Glutamatergic neuron (in vitro differentiated cells): ENCODE measurements around the gene GRIK3. TPM values are rescaled to one million over a fixed set of nuclear protein-coding genes. Genes with fewer than 3 reads are reported as not detected.

Experiments used
- DNase-seq: peaks from one replicate; pipeline ENCODE4 v3.0.0; 2022
- H3K27ac Mint-ChIP-seq: one replicate; pipeline ENCODE4 v1.8.0; 2020; ENCODE audit warnings: mild to moderate bottlenecking, mixed read lengths, inconsistent platforms; ENCODE audit not compliant: unreplicated experiment
- H3K27me3 Mint-ChIP-seq: one replicate; pipeline ENCODE4 v1.8.0; 2020; ENCODE audit warnings: mild to moderate bottlenecking, moderate library complexity, mixed read lengths, inconsistent platforms; ENCODE audit not compliant: unreplicated experiment
- H3K36me3 Mint-ChIP-seq: one replicate; pipeline ENCODE4 v1.8.0; 2020; ENCODE audit warnings: mild to moderate bottlenecking, mixed read lengths, inconsistent platforms; ENCODE audit not compliant: unreplicated experiment
- H3K4me1 Mint-ChIP-seq: one replicate; pipeline ENCODE4 v1.8.0; 2020; ENCODE audit warnings: mild to moderate bottlenecking, low read depth, mixed read lengths, inconsistent platforms; ENCODE audit not compliant: unreplicated experiment
- H3K4me3 Mint-ChIP-seq: one replicate; pipeline ENCODE4 v1.8.0; 2020; ENCODE audit warnings: mild to moderate bottlenecking, mixed read lengths, inconsistent platforms; ENCODE audit not compliant: unreplicated experiment
- H3K9me3 Mint-ChIP-seq: one replicate; pipeline ENCODE4 v1.8.0; 2020; ENCODE audit warnings: mild to moderate bottlenecking, moderate library complexity, mixed read lengths, inconsistent platforms; ENCODE audit not compliant: unreplicated experiment
- CTCF ChIP-seq: fragments of 200-600 bp; sonication (generic); IDR thresholded peaks from one replicate; pipeline ENCODE4 v1.5.0; 2021; ENCODE audit not compliant: partially characterized antibody, unreplicated experiment
- total RNA-seq: library from RNA; stranded (reverse); fragmentation: NEBNext Ultra II Directional; extraction: Animal tissue kit (Norgen Biotek cat#: 25700); gene quantifications from one replicate; pipeline ENCODE4 v1.2.1, GENCODE V29; 2021; ENCODE audit not compliant: unreplicated experiment

GRIK3 gene
- total RNA-seq, 1 donor from 2014 or later = 60.1 TPM

- no peak overlapping the region for H3K27ac Mint-ChIP-seq
- no peaks in the 10 kb centered on the region for H3K36me3 Mint-ChIP-seq
- H3K9me3 Mint-ChIP-seq = no peaks in the 10 kb centered on the region
- no peak for DNase-seq
- no peak for TF ChIP-seq CTCF
- peaks cover 3% of the 10 kb centered on the region for H3K27me3 Mint-ChIP-seq
- no peaks in the 10 kb centered on the region for H3K4me1 Mint-ChIP-seq
- H3K4me3 Mint-ChIP-seq = no peak overlapping the region
Measured at GRCh38 chr1:36784147-36784859, 250.0 kb downstream of the GRIK3 start.

- TF ChIP-seq CTCF = no peak
- no peak overlapping the region for H3K4me3 Mint-ChIP-seq
- H3K4me1 Mint-ChIP-seq = no peaks in the 10 kb centered on the region
- no peak for DNase-seq
- H3K9me3 Mint-ChIP-seq = no peaks in the 10 kb centered on the region
- no peaks in the 10 kb centered on the region for H3K36me3 Mint-ChIP-seq
- no peak overlapping the region for H3K27ac Mint-ChIP-seq
- H3K27me3 Mint-ChIP-seq = peaks cover 3% of the 10 kb centered on the region
Measured at GRCh38 chr1:36783475-36783874, 250.8 kb downstream of the GRIK3 start.

GRCh38 chr1:36782785-36783184, 251.5 kb downstream of the GRIK3 start:
- no peak for TF ChIP-seq CTCF
- Mint-ChIP-seq H3K36me3 (no peaks in the 10 kb centered on the region), H3K27ac (no peak overlapping the region), H3K27me3 (peaks cover 3% of the 10 kb centered on the region), H3K4me1 (no peaks in the 10 kb centered on the region), H3K4me3 (no peak overlapping the region), H3K9me3 (no peaks in the 10 kb centered on the region)
- no peak for DNase-seq

- Mint-ChIP-seq H3K4me3 (no peak overlapping the region), H3K9me3 (no peaks in the 10 kb centered on the region), H3K36me3 (no peaks in the 10 kb centered on the region), H3K4me1 (no peaks in the 10 kb centered on the region), H3K27me3 (peaks cover 3% of the 10 kb centered on the region), H3K27ac (no peak overlapping the region)
- TF ChIP-seq CTCF = no peak
- DNase-seq = no peak
Measured at GRCh38 chr1:36782085-36782484, 252.2 kb downstream of the GRIK3 start.

GRCh38 chr1:36781098-36781497, 253.2 kb downstream of the GRIK3 start:
- DNase-seq = no peak
- no peaks in the 10 kb centered on the region for H3K36me3 Mint-ChIP-seq
- no peaks in the 10 kb centered on the region for H3K4me1 Mint-ChIP-seq
- H3K9me3 Mint-ChIP-seq = no peaks in the 10 kb centered on the region
- H3K27me3 Mint-ChIP-seq = peaks cover 4% of the 10 kb centered on the region
- no peak overlapping the region for H3K27ac Mint-ChIP-seq
- no peak for TF ChIP-seq CTCF
- no peak overlapping the region for H3K4me3 Mint-ChIP-seq
